ENCODE results near the gene E2F6. TPM values are rescaled to one million over a fixed set of nuclear protein-coding genes. Genes with fewer than 3 reads are reported as not detected.
A peak's percentile ranks its signal among the peaks of the same experiment; 100 is the strongest.

The E2F6 gene
- total RNA-seq, 1 experiment from 2014 or later, result 25.6 TPM

GRCh38 chr2:11416186-11416585, 49.8 kb downstream of the E2F6 start:
- DNase-seq, result no peak
- intact Hi-C loops (cut with micrococcal nuclease; ENCODE audit: unreplicated experiment), result loop anchor here (10.0 kb wide), 1 partner anchor 71 kb away; the partner anchor contains the start of gene ROCK2
- CTCF ChIA-PET, result no interaction called here
- no peak for TF ChIP-seq CTCF (IDR thresholded peaks at IDR 0.05; ENCODE audit: unreplicated experiment)
- H3K36me3 Mint-ChIP-seq (ENCODE audit: insufficient read depth, unreplicated experiment), result no peaks in the 10 kb centered on the region
- H3K27me3 Mint-ChIP-seq (ENCODE audit: unreplicated experiment), result peaks cover 19% of the 10 kb centered on the region
- H3K27ac Mint-ChIP-seq (ENCODE audit: unreplicated experiment), result no peak overlapping the region
- no peaks in the 10 kb centered on the region for H3K9me3 Mint-ChIP-seq (ENCODE audit: low read depth, unreplicated experiment)
- H3K4me1 Mint-ChIP-seq (ENCODE audit: low read depth, unreplicated experiment), result peaks cover 4% of the 10 kb centered on the region
- no TSS peak for BruUV-seq (replicated peaks)
- H3K4me3 Mint-ChIP-seq (ENCODE audit: low read depth, unreplicated experiment), result no peak overlapping the region

GRCh38 chr2:11414372-11415124, 51.4 kb downstream of the E2F6 start:
- intact Hi-C loops (cut with micrococcal nuclease; ENCODE audit: unreplicated experiment), result loop anchor here (5.0 to 10.0 kb wide), 2 partner anchors 70 to 168 kb away; partner anchors contain the start of gene ROCK2
- Mint-ChIP-seq H3K36me3 (ENCODE audit: insufficient read depth, unreplicated experiment) (no peaks in the 10 kb centered on the region), H3K27me3 (ENCODE audit: unreplicated experiment) (peaks cover 19% of the 10 kb centered on the region), H3K4me3 (ENCODE audit: low read depth, unreplicated experiment) (no peak overlapping the region), H3K4me1 (ENCODE audit: low read depth, unreplicated experiment) (peaks cover 7% of the 10 kb centered on the region), H3K9me3 (ENCODE audit: low read depth, unreplicated experiment) (no peaks in the 10 kb centered on the region), H3K27ac (ENCODE audit: unreplicated experiment) (no peak overlapping the region)
- TF ChIP-seq CTCF (IDR thresholded peaks at IDR 0.05; ENCODE audit: unreplicated experiment), result no peak
- DNase-seq, result no peak
- no TSS peak for BruUV-seq (replicated peaks)
- CTCF ChIA-PET, result interaction anchor here (0.6 kb wide), 1 partner anchor 282 kb away, joined by 4 read pairs; a partner anchor contains a TSS

GRCh38 chr2:11412449-11412810, 53.5 kb downstream of the E2F6 start:
- Mint-ChIP-seq H3K9me3 (ENCODE audit: low read depth, unreplicated experiment) (no peaks in the 10 kb centered on the region), H3K4me3 (ENCODE audit: low read depth, unreplicated experiment) (no peak overlapping the region), H3K27me3 (ENCODE audit: unreplicated experiment) (peaks cover 19% of the 10 kb centered on the region), H3K36me3 (ENCODE audit: insufficient read depth, unreplicated experiment) (no peaks in the 10 kb centered on the region), H3K27ac (ENCODE audit: unreplicated experiment) (no peak overlapping the region), H3K4me1 (ENCODE audit: low read depth, unreplicated experiment) (peaks cover 7% of the 10 kb centered on the region)
- BruUV-seq (replicated peaks), result no TSS peak
- intact Hi-C loops (cut with micrococcal nuclease; ENCODE audit: unreplicated experiment), result loop anchor here (1.0 to 10.0 kb wide), 4 partner anchors 68 to 280 kb away; partner anchors contain the start of gene ROCK2
- CTCF ChIA-PET, result interaction anchor here (0.6 to 2.7 kb wide), 5 partner anchors 10 to 280 kb away, joined by 3 to 33 read pairs (median 8); a partner anchor contains a TSS
- no peak for TF ChIP-seq CTCF (IDR thresholded peaks at IDR 0.05; ENCODE audit: unreplicated experiment)
- no peak for DNase-seq

GRCh38 chr2:11411768-11412448, 54.1 kb downstream of the E2F6 start:
- H3K36me3 Mint-ChIP-seq (ENCODE audit: insufficient read depth, unreplicated experiment), result no peaks in the 10 kb centered on the region
- DNase-seq, result peak; percentile 70
- TF ChIP-seq CTCF (IDR thresholded peaks at IDR 0.05; ENCODE audit: unreplicated experiment), result peak; percentile 85
- H3K4me3 Mint-ChIP-seq (ENCODE audit: low read depth, unreplicated experiment), result peak overlapping the region; percentile 50
- CTCF ChIA-PET, result interaction anchor here (0.6 to 2.7 kb wide), 7 partner anchors 9 to 279 kb away, joined by 3 to 33 read pairs (median 7); a partner anchor contains a TSS
- peaks cover 19% of the 10 kb centered on the region for H3K27me3 Mint-ChIP-seq (ENCODE audit: unreplicated experiment)
- H3K4me1 Mint-ChIP-seq (ENCODE audit: low read depth, unreplicated experiment), result peaks cover 12% of the 10 kb centered on the region
- H3K9me3 Mint-ChIP-seq (ENCODE audit: low read depth, unreplicated experiment), result no peaks in the 10 kb centered on the region
- intact Hi-C loops (cut with micrococcal nuclease; ENCODE audit: unreplicated experiment), result loop anchor here (1.0 to 10.0 kb wide), 4 partner anchors 67 to 280 kb away; partner anchors contain the start of gene ROCK2
- no peak overlapping the region for H3K27ac Mint-ChIP-seq (ENCODE audit: unreplicated experiment)
- no TSS peak for BruUV-seq (replicated peaks)

All from Calu3 (cell line).